Stomach (tissue), 4 donors: ENCODE measurements around the gene ADAMTS13.

ENCODE experiments used
- POLR2A ChIP-seq, 4 donors: fragments of 450-650 bp; IDR thresholded peaks; one replicate each; pipeline ENCODE4 v1.6.1; 2016; ENCODE audit warnings: antibody characterized with exemption in 4 of 4, control low read depth in 2 of 4, mild to moderate bottlenecking in 1 of 4, moderate library complexity in 1 of 4
- TF ChIP-seq, protein P1 (sequence below), 7 experiments: fragments of 450-650 bp in 4 of 7; fragments of 200-600 bp in 3 of 7; sonication (generic) in 3 of 7; IDR thresholded peaks; one replicate each; pipeline ENCODE4 v1.5.1; 2016 to 2019; ENCODE audit warnings: antibody characterized with exemption in 7 of 7, control low read depth in 2 of 7, mild to moderate bottlenecking in 1 of 7

DNA sequence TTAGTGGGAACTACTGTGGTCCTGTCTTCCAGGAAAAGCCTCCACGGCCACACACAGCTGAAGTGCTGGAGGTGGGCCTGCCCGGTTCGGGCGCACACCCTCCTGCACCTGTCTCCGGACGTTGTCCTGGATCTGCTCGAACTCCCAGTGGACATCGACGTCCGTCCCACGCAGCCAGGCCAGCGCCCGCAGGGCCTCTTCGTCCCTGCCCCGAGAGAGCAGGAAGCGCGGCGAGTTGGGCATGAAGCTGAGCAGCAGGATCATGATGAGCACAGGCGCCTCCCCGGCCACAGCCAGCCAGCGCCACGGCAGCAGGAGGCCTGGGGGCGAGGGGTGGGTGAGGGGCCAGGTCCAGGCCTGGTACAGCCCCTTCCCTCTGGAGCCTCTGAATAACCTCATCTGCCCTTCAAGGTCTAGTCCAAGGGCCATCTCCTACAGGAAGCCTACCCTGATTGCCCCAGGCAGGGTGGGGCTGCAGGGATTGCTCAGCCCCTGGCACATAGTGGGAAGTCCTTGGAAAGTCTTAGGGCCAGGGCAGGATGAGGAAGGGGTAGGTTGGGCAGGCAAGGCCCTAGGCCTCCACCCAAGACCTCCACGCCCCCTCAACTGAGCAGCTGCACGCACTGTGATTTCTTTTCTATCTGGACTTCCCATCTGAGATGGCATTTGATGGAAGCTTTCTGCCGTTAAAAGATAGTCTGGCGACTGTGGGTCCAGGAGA lies 53.3 kb downstream of the ADAMTS13 start:
- TF ChIP-seq, protein P1, sequence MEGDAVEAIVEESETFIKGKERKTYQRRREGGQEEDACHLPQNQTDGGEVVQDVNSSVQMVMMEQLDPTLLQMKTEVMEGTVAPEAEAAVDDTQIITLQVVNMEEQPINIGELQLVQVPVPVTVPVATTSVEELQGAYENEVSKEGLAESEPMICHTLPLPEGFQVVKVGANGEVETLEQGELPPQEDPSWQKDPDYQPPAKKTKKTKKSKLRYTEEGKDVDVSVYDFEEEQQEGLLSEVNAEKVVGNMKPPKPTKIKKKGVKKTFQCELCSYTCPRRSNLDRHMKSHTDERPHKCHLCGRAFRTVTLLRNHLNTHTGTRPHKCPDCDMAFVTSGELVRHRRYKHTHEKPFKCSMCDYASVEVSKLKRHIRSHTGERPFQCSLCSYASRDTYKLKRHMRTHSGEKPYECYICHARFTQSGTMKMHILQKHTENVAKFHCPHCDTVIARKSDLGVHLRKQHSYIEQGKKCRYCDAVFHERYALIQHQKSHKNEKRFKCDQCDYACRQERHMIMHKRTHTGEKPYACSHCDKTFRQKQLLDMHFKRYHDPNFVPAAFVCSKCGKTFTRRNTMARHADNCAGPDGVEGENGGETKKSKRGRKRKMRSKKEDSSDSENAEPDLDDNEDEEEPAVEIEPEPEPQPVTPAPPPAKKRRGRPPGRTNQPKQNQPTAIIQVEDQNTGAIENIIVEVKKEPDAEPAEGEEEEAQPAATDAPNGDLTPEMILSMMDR (IDR thresholded peaks at IDR 0.05) = no peak
- TF ChIP-seq POLR2A (IDR thresholded peaks at IDR 0.05) = no peak
